Gastrocnemius medialis (tissue), 4 donors: ENCODE results near the gene C2orf92. TPM values are rescaled to one million over a fixed set of nuclear protein-coding genes. Genes with fewer than 3 reads are reported as not detected.

Experiments used
- ATAC-seq, 2 donors: fragments of 150-250 bp; one replicate each; pipeline ENCODE4 v1.9.1; 2016
- DNase-seq, 2 donors: peaks; one replicate each; pipeline ENCODE4 v3.0.0-alpha.2; 2019
- H3K27ac ChIP-seq, 4 donors: fragments of 200-600 bp; sonication (generic); 1 replicate in 1 of 4; 2 replicates in 3 of 4; pipeline ENCODE4 v1.5.1; 2016 to 2018; ENCODE audit warnings: mild to moderate bottlenecking in 2 of 4, moderate library complexity in 1 of 4
- H3K27me3 ChIP-seq, 3 donors: fragments of 200-600 bp; sonication (generic) in 2 of 3; 1 replicate in 1 of 3; 2 replicates in 2 of 3; pipeline versions ENCODE4 v1.5.1 to v1.6.0; 2016 to 2019; ENCODE audit warnings: mild to moderate bottlenecking in 1 of 3, moderate library complexity in 1 of 3
- H3K36me3 ChIP-seq, 2 donors: fragments of 200-600 bp; sonication (generic) in 1 of 2; one replicate each; pipeline ENCODE4 v1.5.1; 2017 to 2018
- H3K4me1 ChIP-seq, 2 donors: fragments of 200-600 bp; sonication (generic) in 1 of 2; one replicate each; pipeline ENCODE4 v1.5.1; 2016 to 2017; ENCODE audit warnings: mild to moderate bottlenecking in 2 of 2
- H3K4me3 ChIP-seq, 4 donors: fragments of 200-600 bp; sonication (generic) in 3 of 4; 1 replicate in 1 of 4; 2 replicates in 3 of 4; pipeline ENCODE4 v1.5.1; 2016 to 2019; ENCODE audit warnings: mild to moderate bottlenecking in 2 of 4
- H3K9me3 ChIP-seq, 3 donors: fragments of 200-600 bp; sonication (generic) in 2 of 3; 1 replicate in 1 of 3; 2 replicates in 2 of 3; pipeline ENCODE4 v1.5.1; 2016 to 2019
- CTCF ChIP-seq, 5 experiments: fragments of 450-650 bp in 3 of 5; fragments of 200-600 bp in 2 of 5; sonication (generic) in 2 of 5; IDR thresholded peaks in 4 of 5; conservative IDR thresholded peaks in 1 of 5; 1 replicate in 4 of 5; 2 replicates in 1 of 5; pipeline ENCODE4 v1.5.1; 2016 to 2019; ENCODE audit warnings: antibody characterized with exemption in 5 of 5, mild to moderate bottlenecking in 3 of 5, moderate library complexity in 3 of 5
- POLR2A ChIP-seq, 2 donors: fragments of 450-650 bp; IDR thresholded peaks; one replicate each; pipeline ENCODE4 v1.6.1; 2017; ENCODE audit warnings: antibody characterized with exemption in 2 of 2, mild to moderate bottlenecking in 2 of 2, moderate library complexity in 2 of 2
- in situ Hi-C, 4 donors: fragments of 200-750 bp; cut with MboI; loops; one replicate each; pipeline versions ENCODE4 v1.15.0 to v1.8.0; 2017; ENCODE audit warnings: low sequenced_read_pairs in 4 of 4
- intact Hi-C: fragments of 100-400 bp; cut with DNase I; formaldehyde crosslinking; loops from one replicate; pipeline ENCODE4 v1.15.1; 2023; ENCODE audit warnings: low total_unique reads
- total RNA-seq, 4 donors: library from RNA; depleted of rRNA; stranded (reverse); fragments of >200 nt; gene quantifications; one replicate each; pipeline versions ENCODE4 v1.1.0 to v1.2.3, GENCODE V29; 2016

C2orf92 gene
- total RNA-seq, 4 donors from 2014 or later: 0.85 to 4.2 TPM; not detected in 2

GRCh38 chr2:97732436-97733340 lies 63.2 kb downstream of the C2orf92 start:
- no peaks in the 10 kb centered on the region for H3K36me3 ChIP-seq
- DNase-seq (no peak), ATAC-seq (no peak)
- no peaks in the 10 kb centered on the region for H3K27me3 ChIP-seq
- no peak overlapping the region for H3K4me3 ChIP-seq
- H3K4me1 ChIP-seq: no peaks in the 10 kb centered on the region
- in situ Hi-C loops: no loop called here
- H3K9me3 ChIP-seq: peaks cover 0 to 5% (median 0%) of the 10 kb centered on the region in 3 donors
- TF ChIP-seq CTCF (IDR thresholded peaks at IDR 0.05 in 4 of 5, conservative IDR thresholded peaks at IDR 0.05 in 1 of 5): no peak
- TF ChIP-seq POLR2A (IDR thresholded peaks at IDR 0.05): no peak
- H3K27ac ChIP-seq: no peak overlapping the region
- intact Hi-C loops: no loop called here

GRCh38 chr2:97733341-97734035 lies 64.0 kb downstream of the C2orf92 start:
- intact Hi-C loops: no loop called here
- H3K36me3 ChIP-seq: no peaks in the 10 kb centered on the region
- no peaks in the 10 kb centered on the region for H3K27me3 ChIP-seq
- ATAC-seq (no peak), DNase-seq (no peak)
- no peak overlapping the region for H3K4me3 ChIP-seq
- in situ Hi-C loops: no loop called here
- peaks cover 0 to 5% (median 0%) of the 10 kb centered on the region in 3 donors for H3K9me3 ChIP-seq
- TF ChIP-seq POLR2A (IDR thresholded peaks at IDR 0.05): no peak
- no peak for TF ChIP-seq CTCF (IDR thresholded peaks at IDR 0.05 in 4 of 5, conservative IDR thresholded peaks at IDR 0.05 in 1 of 5)
- H3K4me1 ChIP-seq: no peaks in the 10 kb centered on the region
- H3K27ac ChIP-seq: no peak overlapping the region

GRCh38 chr2:97734061-97735051 lies 64.8 kb downstream of the C2orf92 start:
- in situ Hi-C loops (no loop called here), intact Hi-C loops (no loop called here)
- no peak for ATAC-seq

GRCh38 chr2:97735161-97735561 lies 65.6 kb downstream of the C2orf92 start:
- DNase-seq (no peak), ATAC-seq (no peak)
- Histone ChIP-seq H3K4me3 (no peak overlapping the region), H3K4me1 (no peaks in the 10 kb centered on the region), H3K27ac (no peak overlapping the region), H3K27me3 (no peaks in the 10 kb centered on the region), H3K9me3 (peaks cover 0 to 2% (median 0%) of the 10 kb centered on the region in 3 donors), H3K36me3 (no peaks in the 10 kb centered on the region)
- intact Hi-C loops: no loop called here
- in situ Hi-C loops: no loop called here
- no peak for TF ChIP-seq POLR2A (IDR thresholded peaks at IDR 0.05)
- no peak for TF ChIP-seq CTCF (IDR thresholded peaks at IDR 0.05 in 4 of 5, conservative IDR thresholded peaks at IDR 0.05 in 1 of 5)

More at GRCh38 chr2:97734061-97735051, 64.8 kb downstream of the C2orf92 start:
- TF ChIP-seq POLR2A (IDR thresholded peaks at IDR 0.05): no peak
- Histone ChIP-seq H3K4me3 (no peak overlapping the region), H3K4me1 (no peaks in the 10 kb centered on the region), H3K27me3 (no peaks in the 10 kb centered on the region), H3K27ac (no peak overlapping the region), H3K9me3 (peaks cover 0 to 5% (median 0%) of the 10 kb centered on the region in 3 donors), H3K36me3 (no peaks in the 10 kb centered on the region)
- DNase-seq: no peak
